ENCODE data around the gene CHD1L.
"Not testable (repeated sequence)": the region's sequence is repeated elsewhere in the genome, so short reads cannot be mapped to it uniquely, and the experiment has no call there.

CHD1L gene

DNA sequence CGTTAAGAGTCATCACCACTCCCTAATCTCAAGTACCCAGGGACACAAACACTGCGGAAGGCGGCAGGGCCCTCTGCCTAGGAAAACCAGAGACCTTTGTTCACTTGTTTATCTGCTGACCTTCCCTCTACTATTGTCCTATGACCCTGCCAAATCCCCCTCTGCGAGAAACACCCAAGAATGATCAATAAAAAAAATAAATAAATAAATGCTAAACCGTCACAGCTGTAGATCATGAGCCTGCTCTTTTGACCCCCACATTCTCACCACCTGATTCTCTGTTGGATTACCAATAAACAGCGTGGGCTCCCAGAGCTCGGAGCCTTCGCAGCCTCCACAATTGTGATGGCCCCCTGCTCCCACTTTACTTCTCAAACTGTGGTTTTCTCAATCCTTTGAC lies 8.6 kb upstream of the CHD1L start:
- not testable (repeated sequence) for DNase-seq (ENCODE audit: low read depth)

GRCh38 chr1:147235822-147236221 lies 6.7 kb upstream of the CHD1L start:
- DNase-seq (ENCODE audit: low read depth) = no peak

DNA sequence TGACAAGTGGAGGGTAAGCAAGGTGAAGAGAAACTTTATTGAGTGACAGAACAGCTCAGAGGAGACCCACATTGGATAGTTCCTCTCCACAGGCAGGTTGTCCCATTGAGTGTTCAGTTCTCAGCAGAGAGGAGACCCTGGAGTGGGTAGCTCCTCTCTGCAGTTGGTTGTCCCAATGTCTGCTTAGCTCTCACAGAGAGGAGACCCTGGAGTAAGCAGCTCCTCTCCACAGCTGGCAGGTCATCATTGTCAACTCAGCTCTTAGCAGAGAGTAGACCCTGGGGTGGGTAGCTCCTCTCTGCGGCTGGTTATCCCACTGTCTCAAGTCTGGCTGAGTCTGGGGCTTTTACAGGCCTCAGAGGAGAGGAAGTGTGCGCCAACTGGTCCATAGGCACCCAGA lies 6.0 kb upstream of the CHD1L start:
- no peak for DNase-seq (ENCODE audit: low read depth)

- DNase-seq (ENCODE audit: low read depth) = no peak
Measured at GRCh38 chr1:147236959-147237791, 5.3 kb upstream of the CHD1L start.

DNA sequence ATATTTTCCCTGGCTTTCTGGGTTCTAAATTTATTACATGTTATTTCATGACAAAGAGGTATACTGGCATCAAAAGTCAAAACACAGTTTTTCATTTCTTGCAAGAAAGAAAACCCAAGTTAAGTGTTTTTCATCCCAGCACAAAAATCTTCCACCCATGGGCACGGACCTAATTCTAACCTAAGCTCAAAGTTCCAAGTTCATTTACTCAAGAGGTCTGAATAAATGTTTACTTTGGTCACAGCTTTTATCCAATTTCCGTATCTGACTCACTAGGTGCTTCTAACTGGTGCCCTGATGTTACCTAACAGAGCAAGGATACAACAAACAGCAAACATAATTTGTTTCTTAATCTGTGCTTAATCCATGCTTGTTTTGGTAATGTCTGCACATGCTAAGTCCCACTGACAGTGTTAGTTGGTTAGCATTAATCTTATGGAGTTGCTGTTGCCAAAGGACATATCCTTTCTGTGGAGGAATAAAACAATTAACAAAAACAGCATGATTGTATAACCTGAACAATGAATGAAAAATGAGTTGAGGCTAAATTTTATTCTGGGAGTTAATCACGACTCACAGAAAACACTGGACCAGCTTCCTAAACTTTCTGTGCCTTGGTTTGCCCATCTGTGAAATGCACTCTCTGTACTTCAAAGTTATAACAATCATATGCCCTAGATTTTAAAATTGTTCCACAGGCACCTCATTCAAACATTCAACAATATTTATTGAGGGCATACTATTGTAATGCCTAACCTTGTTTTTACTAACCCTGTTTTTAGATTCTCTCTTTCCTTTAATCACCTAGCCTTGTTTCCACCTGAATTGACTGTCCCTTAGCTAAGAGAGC lies 4.2 kb upstream of the CHD1L start:
- DNase-seq (ENCODE audit: low read depth) = no peak

GRCh38 chr1:147238925-147239820 lies 3.3 kb upstream of the CHD1L start:
- DNase-seq (ENCODE audit: low read depth) = no peak

- not testable (repeated sequence) for DNase-seq (ENCODE audit: low read depth)
Measured at GRCh38 chr1:147240131-147240721, 2.3 kb upstream of the CHD1L start.

- DNase-seq (ENCODE audit: low read depth) = no peak
Measured at GRCh38 chr1:147241934-147242448, 493 bp upstream of the CHD1L start.

- no peak for DNase-seq (ENCODE audit: low read depth)
Measured at GRCh38 chr1:147243228-147243685, 773 bp downstream of the CHD1L start.

- DNase-seq (ENCODE audit: low read depth) = no peak
Measured at GRCh38 chr1:147243841-147244240, 1.4 kb downstream of the CHD1L start.

DNA sequence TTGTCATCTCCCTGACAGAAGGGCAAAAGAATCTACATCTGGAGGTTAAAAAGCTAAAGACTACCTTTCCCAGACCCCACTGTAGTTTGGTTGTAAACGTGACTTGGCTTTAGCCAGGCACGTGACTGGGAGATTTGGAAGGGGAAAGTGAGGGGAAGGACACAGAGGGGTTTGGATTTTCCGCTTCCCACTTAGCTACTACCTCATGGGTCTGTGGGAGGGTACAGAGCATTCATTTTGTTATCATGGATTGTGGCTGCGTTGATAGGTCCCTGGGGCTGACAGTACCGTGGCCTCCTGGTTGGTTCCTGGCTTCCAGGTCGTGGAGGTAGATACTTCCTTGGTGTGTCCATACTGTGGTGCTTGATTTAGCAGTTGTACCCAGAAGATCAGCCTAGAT lies 2.6 kb downstream of the CHD1L start:
- DNase-seq (ENCODE audit: low read depth) = no peak

GRCh38 chr1:147245586-147246021 lies 3.1 kb downstream of the CHD1L start:
- DNase-seq (ENCODE audit: low read depth) = no peak

DNA sequence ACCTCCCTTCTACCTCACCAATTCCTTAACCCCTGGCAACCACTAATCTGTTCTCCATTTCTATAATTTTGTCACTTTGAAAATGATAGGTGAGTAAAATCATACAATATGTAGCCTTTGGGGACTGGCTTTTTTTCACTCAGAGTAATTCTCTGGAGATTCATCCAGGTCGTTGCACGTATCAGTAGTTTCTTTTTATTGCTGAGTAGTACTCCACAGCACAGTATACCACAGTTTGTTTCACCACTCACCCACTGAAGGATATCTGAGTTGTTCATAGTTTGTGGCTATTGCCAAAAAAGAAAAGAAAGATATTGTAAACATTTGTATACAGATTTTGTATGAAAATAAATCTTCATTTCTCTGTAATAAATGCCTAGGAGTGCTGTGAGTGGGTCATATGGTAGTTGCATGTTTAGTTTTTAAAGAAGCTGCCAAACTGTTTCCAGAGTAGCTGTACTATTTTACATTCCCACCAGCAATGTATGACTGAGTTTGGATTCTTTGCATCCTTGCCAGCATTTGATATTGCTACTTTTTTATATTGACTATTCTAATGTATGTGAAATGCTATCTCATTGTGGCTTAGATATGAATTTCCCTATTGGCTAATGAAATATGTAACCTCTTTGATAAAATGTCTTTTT lies 3.7 kb downstream of the CHD1L start:
- DNase-seq (ENCODE audit: low read depth) = no peak

GRCh38 chr1:147246910-147247655 lies 4.6 kb downstream of the CHD1L start:
- DNase-seq (ENCODE audit: low read depth) = no peak

DNA sequence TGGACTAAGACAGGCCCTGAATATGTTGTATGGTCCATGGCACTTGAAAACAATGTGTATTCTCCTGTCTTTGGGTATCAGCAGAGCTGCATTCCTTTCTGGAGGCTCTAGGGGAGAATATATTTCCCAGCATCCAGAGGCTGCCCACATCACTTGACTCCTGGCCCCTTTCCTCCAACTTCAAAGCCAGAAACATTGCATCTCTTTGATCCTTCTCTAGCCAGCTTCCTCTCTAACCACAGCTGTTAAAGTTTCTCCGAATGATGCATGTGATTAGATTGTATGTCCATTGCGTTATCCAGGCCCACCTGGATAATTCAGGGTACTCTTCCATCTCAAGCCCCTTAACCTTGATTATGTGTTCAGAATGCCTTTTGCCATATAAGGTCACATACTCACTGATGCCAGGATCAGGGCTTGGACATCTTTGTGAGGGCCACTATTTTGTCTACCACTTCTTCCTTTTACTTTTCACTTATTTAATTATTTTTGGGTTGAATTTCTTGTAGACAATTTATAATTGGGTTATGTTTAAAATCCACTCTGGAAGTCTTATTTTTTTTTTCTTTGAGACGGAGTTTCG lies 5.3 kb downstream of the CHD1L start:
- no peak for DNase-seq (ENCODE audit: low read depth)

GRCh38 chr1:147252540-147252939 lies 10.1 kb downstream of the CHD1L start:
- DNase-seq (ENCODE audit: low read depth) = no peak

DNA sequence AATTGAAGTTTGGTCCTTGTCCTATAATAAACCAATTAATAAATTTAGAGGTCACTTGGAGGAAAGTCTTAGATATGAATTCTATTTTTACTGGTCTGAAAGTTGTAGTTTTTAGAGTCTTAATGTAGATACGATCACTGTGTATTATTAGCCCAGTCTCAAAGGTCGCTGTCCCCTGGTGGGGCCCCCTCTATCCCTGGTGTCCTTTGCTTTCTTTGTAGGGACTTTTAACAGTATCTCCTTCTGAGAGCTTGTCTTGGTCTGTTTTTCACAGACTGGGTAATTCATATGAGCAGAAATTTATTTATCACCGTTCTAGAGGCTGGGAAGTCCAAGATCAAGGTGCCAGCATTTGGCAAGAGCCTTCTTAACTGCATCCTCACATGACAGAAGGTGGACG lies 18.5 kb downstream of the CHD1L start:
- DNase-seq (ENCODE audit: low read depth) = no peak

DNA sequence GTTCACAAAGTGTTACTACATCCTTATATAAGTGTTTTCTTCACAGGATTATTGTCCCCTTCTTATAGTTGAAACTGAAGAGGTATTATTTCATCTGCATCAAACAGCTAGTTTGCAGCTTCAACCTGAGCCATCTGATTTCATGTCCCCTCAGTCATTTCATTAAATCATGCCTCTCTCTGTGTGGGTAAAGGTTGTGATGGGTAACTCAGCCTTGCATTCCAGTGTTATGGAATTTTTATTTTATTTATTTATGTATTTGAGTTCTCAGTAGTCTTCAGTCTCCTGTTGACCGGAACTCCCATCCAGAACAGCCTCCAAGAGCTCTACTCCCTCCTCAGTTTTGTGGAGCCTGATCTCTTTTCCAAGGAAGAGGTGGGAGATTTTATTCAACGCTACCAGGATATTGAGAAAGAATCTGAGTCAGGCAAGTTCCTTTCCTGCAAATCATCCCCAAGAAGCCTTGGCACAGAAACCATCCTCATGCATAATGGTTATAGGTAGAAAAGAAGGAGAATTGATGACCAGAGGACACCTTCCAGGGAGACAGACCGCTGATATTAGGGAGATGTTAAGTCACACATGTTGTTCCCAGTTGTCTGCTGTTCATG lies 21.8 kb downstream of the CHD1L start:
- DNase-seq (ENCODE audit: low read depth) = no peak

DNA sequence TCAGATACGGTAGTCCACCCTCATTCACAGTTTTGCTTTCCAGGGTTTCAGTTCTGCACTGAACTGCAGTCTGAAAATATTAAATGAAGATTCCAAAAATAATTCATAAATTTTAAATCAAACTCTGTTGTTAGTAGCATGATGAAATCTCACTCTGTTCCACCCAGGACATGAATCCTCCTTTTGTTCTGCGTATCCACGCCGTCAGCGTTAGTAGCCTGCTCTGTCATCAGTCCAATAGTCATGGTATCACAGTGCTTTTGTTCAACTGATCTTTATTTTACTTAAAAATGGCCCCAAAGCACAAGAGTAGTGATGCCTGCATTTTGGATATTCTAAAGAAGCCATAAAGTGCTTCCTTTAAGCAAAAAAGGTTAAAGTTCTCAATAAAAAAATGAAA lies 23.9 kb downstream of the CHD1L start:
- no peak for DNase-seq (ENCODE audit: low read depth)

Data from stimulated activated CD8-positive, alpha-beta memory T cell treated with anti-CD3 and anti-CD28 coated beads, Interleukin-15, amount 100 ng/mL, for 1 hour (primary cell).